HG03521 (cell line): ENCODE data around the gene PSMB4.
"Not testable (repeated sequence)": the region's sequence is repeated elsewhere in the genome, so short reads cannot be mapped to it uniquely, and the experiment has no call there.

Source experiments
- ATAC-seq: cut with Tn5 transposase; IDR thresholded peaks from one replicate; pipeline ENCODE4 v1.9.1; 2021; ENCODE audit warnings: mild to moderate bottlenecking, moderate library complexity; ENCODE audit not compliant: unreplicated experiment

The PSMB4 gene

GRCh38 chr1:151386002-151386401 lies 13.4 kb upstream of the PSMB4 start:
- no peak for ATAC-seq

- ATAC-seq, result not testable (repeated sequence)
Measured at GRCh38 chr1:151390221-151391078, 8.9 kb upstream of the PSMB4 start.

GRCh38 chr1:151391079-151391563 lies 8.3 kb upstream of the PSMB4 start:
- no peak for ATAC-seq

GRCh38 chr1:151393583-151393982 lies 5.8 kb upstream of the PSMB4 start:
- no peak for ATAC-seq

- not testable (repeated sequence) for ATAC-seq
Measured at GRCh38 chr1:151396265-151396664, 3.1 kb upstream of the PSMB4 start.

- ATAC-seq, result no peak
Measured at GRCh38 chr1:151401125-151401788, 1.9 kb downstream of the PSMB4 start.

GRCh38 chr1:151401860-151402259 lies 2.5 kb downstream of the PSMB4 start:
- ATAC-seq, result no peak

GRCh38 chr1:151402764-151403163 lies 3.4 kb downstream of the PSMB4 start:
- ATAC-seq, result no peak

GRCh38 chr1:151403612-151404011 lies 4.2 kb downstream of the PSMB4 start:
- no peak for ATAC-seq

GRCh38 chr1:151405187-151405951 lies 6.0 kb downstream of the PSMB4 start:
- no peak for ATAC-seq

- ATAC-seq, result no peak
Measured at GRCh38 chr1:151406176-151406575, 6.8 kb downstream of the PSMB4 start.

GRCh38 chr1:151407304-151407703 lies 7.9 kb downstream of the PSMB4 start:
- no peak for ATAC-seq

- no peak for ATAC-seq
Measured at GRCh38 chr1:151408891-151409290, 9.5 kb downstream of the PSMB4 start.

GRCh38 chr1:151411884-151412283 lies 12.5 kb downstream of the PSMB4 start:
- no peak for ATAC-seq

- ATAC-seq, result no peak
Measured at GRCh38 chr1:151416231-151416630, 16.9 kb downstream of the PSMB4 start.

- no peak for ATAC-seq
Measured at GRCh38 chr1:151418081-151418480, 18.7 kb downstream of the PSMB4 start.

- ATAC-seq, result no peak
Measured at GRCh38 chr1:151419819-151420218, 20.4 kb downstream of the PSMB4 start.

- ATAC-seq, result no peak
Measured at GRCh38 chr1:151425103-151425502, 25.7 kb downstream of the PSMB4 start.

GRCh38 chr1:151428068-151428467 lies 28.7 kb downstream of the PSMB4 start:
- no peak for ATAC-seq

- not testable (repeated sequence) for ATAC-seq
Measured at GRCh38 chr1:151433827-151434226, 34.5 kb downstream of the PSMB4 start.

GRCh38 chr1:151435174-151435573 lies 35.8 kb downstream of the PSMB4 start:
- ATAC-seq, result no peak
